Endothelial cell of umbilical vein (primary cell): Measurements from ENCODE around the gene ZNF850. TPM values are rescaled to one million over a fixed set of nuclear protein-coding genes. Genes with fewer than 3 reads are reported as not detected.

Experiments
- BruUV-seq: library from RNA; stranded (reverse); fragments of 400-500 nt; replicated peaks from 2 replicates; lab custom pipeline; 2021; lab: Mats Ljungman, UMichigan
- CTCF ChIA-PET: fragments of 300-600, 350-600 bp; sonication (Branson Sonifier 250); formaldehyde crosslinking; loops from one replicate; lab custom pipeline; 2021; ENCODE audit warnings: antibody characterized with exemption, inconsistent platforms; lab: Charles Lee
- POLR2A ChIA-PET: fragments of 300-600, 350-600 bp; sonication (Branson Sonifier 250); formaldehyde crosslinking; loops from one replicate; lab custom pipeline; 2021; ENCODE audit warnings: antibody characterized with exemption, inconsistent platforms; lab: Charles Lee
- DNase-seq: peaks from one replicate; pipeline ENCODE4 v3.0.0-alpha.2; 2011; ENCODE audit warnings: low read depth, low spot score
- FAIRE-seq: peaks from 2 replicates; lab custom pipeline; 2011; peaks lifted over from hg19 to GRCh38; lab: Jason Lieb, UNC
- H2AFZ ChIP-seq: 2 replicates; pipeline ENCODE4 v1.6.0; 2012; ENCODE audit warnings: low read depth, low read length, control low read depth, inconsistent platforms
- H3K27ac ChIP-seq: 2 replicates; pipeline ENCODE4 v1.5.1; 2011; ENCODE audit warnings: low read depth, mild to moderate bottlenecking, control low read depth, low read length, moderate library complexity; ENCODE audit not compliant: insufficient read depth
- H3K27me3 ChIP-seq, 2 experiments: 2 replicates each; pipeline versions ENCODE4 v1.6.0 to v1.6.1; 2011; ENCODE audit warnings: low read length in 2 of 2, mixed read lengths in 1 of 2; ENCODE audit not compliant: control insufficient read depth in 2 of 2, insufficient read depth in 2 of 2
- H3K36me3 ChIP-seq, 2 experiments: 2 replicates in 1 of 2; 3 replicates in 1 of 2; pipeline ENCODE4 v1.5.1; 2011; ENCODE audit warnings: low read length in 2 of 2, mild to moderate bottlenecking in 1 of 2, moderate library complexity in 1 of 2; ENCODE audit not compliant: control insufficient read depth in 2 of 2, insufficient read depth in 2 of 2; ENCODE audit errors: extremely low read depth in 1 of 2
- H3K4me1 ChIP-seq: 3 replicates; pipeline ENCODE4 v1.5.1; 2011; ENCODE audit warnings: mild to moderate bottlenecking, low read length; ENCODE audit not compliant: control insufficient read depth, insufficient read depth; ENCODE audit errors: extremely low read depth
- H3K4me2 ChIP-seq: 2 replicates; pipeline ENCODE4 v1.6.1; 2011; ENCODE audit warnings: low read length, control low read depth, mixed read lengths; ENCODE audit not compliant: insufficient read depth
- H3K4me3 ChIP-seq, 3 experiments: fragments of 200-600 bp in 1 of 3; sonication (generic), shearing (Covaris generic) in 1 of 3; replicated peaks in 1 of 3; 2 replicates each; pipeline ENCODE4 v1.5.1; 2011 to 2016; ENCODE audit warnings: control low read depth in 3 of 3, low read length in 3 of 3, mild to moderate bottlenecking in 2 of 3, inconsistent platforms in 1 of 3, low read depth in 1 of 3, moderate library complexity in 1 of 3; ENCODE audit not compliant: insufficient read depth in 1 of 3
- H3K79me2 ChIP-seq: 2 replicates; pipeline ENCODE4 v1.6.0; 2012; ENCODE audit warnings: low read length, inconsistent platforms; ENCODE audit not compliant: control insufficient read depth, insufficient read depth
- H3K9ac ChIP-seq: replicated peaks from 2 replicates; pipeline ENCODE3; 2011; ENCODE audit warnings: low read length, control low read depth; ENCODE audit not compliant: insufficient read depth; ENCODE audit errors: extremely low read depth
- H3K9me1 ChIP-seq: replicated peaks from 3 replicates; pipeline ENCODE4 v1.6.0; 2011; ENCODE audit warnings: mild to moderate bottlenecking, low read length; ENCODE audit not compliant: control insufficient read depth, insufficient read depth; ENCODE audit errors: extremely low read depth
- H3K9me3 ChIP-seq: replicated peaks from 2 replicates; pipeline ENCODE4 v1.5.1; 2012; ENCODE audit warnings: low read length, inconsistent platforms; ENCODE audit not compliant: control insufficient read depth, insufficient read depth
- H4K20me1 ChIP-seq: replicated peaks from 2 replicates; pipeline ENCODE3; 2011; ENCODE audit warnings: mild to moderate bottlenecking, low read length; ENCODE audit not compliant: control insufficient read depth, insufficient read depth; ENCODE audit errors: extremely low read depth
- EZH2 ChIP-seq: IDR thresholded peaks from 2 replicates; pipeline ENCODE4 v1.6.1; 2012; ENCODE audit warnings: borderline replicate concordance, low read depth, mild to moderate bottlenecking, moderate library complexity, low read length, inconsistent platforms; ENCODE audit not compliant: severe bottlenecking
- FOS ChIP-seq: IDR thresholded peaks from 2 replicates; pipeline ENCODE4 v1.6.1; 2011; ENCODE audit warnings: mild to moderate bottlenecking, low read length, moderate library complexity, borderline replicate concordance; ENCODE audit not compliant: insufficient read depth
- GATA2 ChIP-seq: IDR thresholded peaks from 2 replicates; pipeline ENCODE4 v1.7.0; 2011; ENCODE audit warnings: low read depth, mild to moderate bottlenecking, moderate library complexity, mixed read lengths, low read length; ENCODE audit not compliant: insufficient read length, insufficient read depth
- JUN ChIP-seq: IDR thresholded peaks from 2 replicates; pipeline ENCODE4 v1.6.1; 2011; ENCODE audit warnings: borderline replicate concordance, low read depth; ENCODE audit not compliant: insufficient read length, insufficient read depth
- MYC ChIP-seq: IDR thresholded peaks from one replicate; pipeline ENCODE4 v1.6.1; 2011; ENCODE audit warnings: mild to moderate bottlenecking, low read depth, low read length
- POLR2A ChIP-seq: IDR thresholded peaks from 2 replicates; pipeline ENCODE4 v1.6.1; 2012; ENCODE audit warnings: low read depth, mild to moderate bottlenecking, control low read depth, low read length
- POLR2AphosphoS5 ChIP-seq: IDR thresholded peaks from 2 replicates; pipeline ENCODE4 v1.6.1; 2012; ENCODE audit warnings: low read depth, mild to moderate bottlenecking, control low read depth, low read length, moderate library complexity; ENCODE audit not compliant: insufficient read depth
- dilution Hi-C: fragments of 300-500 bp; cut with MboI; formaldehyde crosslinking; loops from one replicate; pipeline ENCODE4 v1.15.0; 2019; ENCODE audit warnings: low sequenced_read_pairs; ENCODE audit not compliant: extremely low pct_ligation_motif_present
- intact Hi-C: fragments of 100-400 bp; cut with micrococcal nuclease; formaldehyde crosslinking; loops from one replicate; pipeline ENCODE4 v1.10.0; 2022
- polyA plus RNA-seq, 4 experiments: library from polyadenylated mRNA; depleted of rRNA in 3 of 4; stranded (reverse) in 3 of 4; unstranded in 1 of 4; fragments of >200 nt; gene quantifications; 2 replicates each; pipeline versions ENCODE4 v1.2.1 to v1.2.3, GENCODE V29; 2011 to 2012; ENCODE audit warnings: missing spikeins in 1 of 4
- total RNA-seq: library from RNA; stranded (reverse); gene quantifications from 2 replicates; pipeline ENCODE4 v1.2.3, GENCODE V29; 2021
- TF ChIP-seq, protein P1 (sequence below): IDR thresholded peaks from 2 replicates; pipeline ENCODE4 v1.6.1; 2011; ENCODE audit not compliant: insufficient read depth, insufficient read length
- TF ChIP-seq, protein P2 (sequence below), 2 donors: IDR thresholded peaks; 1 replicate in 1 of 2; 2 replicates in 1 of 2; pipeline ENCODE4 v1.5.1; 2011; ENCODE audit warnings: low read length in 2 of 2, mild to moderate bottlenecking in 2 of 2, moderate library complexity in 2 of 2, control low read depth in 1 of 2, inconsistent platforms in 1 of 2, low read depth in 1 of 2; ENCODE audit not compliant: insufficient read depth in 1 of 2; ENCODE audit errors: extremely low read depth in 1 of 2

Gene ZNF850
- total and polyA plus RNA-seq, 2 donors (not counting 3 experiments of a cell fraction or from before 2014, with no cell fraction given), result 0.98 to 4.5 TPM

DNA sequence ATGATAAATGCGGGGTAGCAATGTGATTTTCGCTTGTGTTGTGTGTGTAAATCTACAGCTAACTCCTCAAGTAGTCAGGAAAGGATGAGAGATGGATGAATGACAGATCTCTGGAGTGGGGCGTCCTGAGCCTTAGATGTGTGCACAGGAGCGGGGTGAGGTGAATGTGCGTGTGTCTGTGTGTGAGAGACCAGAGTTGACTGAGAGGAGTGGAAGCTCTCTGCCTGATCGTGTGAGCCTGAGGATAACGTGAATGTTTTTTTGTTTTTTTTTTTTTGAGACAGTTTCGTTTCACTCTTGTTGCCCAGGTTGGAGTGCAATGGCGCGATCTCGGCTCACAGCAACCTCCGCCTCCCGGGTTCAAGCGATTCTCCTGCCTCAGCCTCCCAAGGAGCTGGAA is 106.8 kb downstream of the ZNF850 start:
- H3K9me3 ChIP-seq, result no peaks in the 10 kb centered on the region
- no TSS peak for BruUV-seq
- H3K4me1 ChIP-seq, result no peaks in the 10 kb centered on the region
- no peak for FAIRE-seq
- H3K27me3 ChIP-seq, result no peaks in the 10 kb centered on the region
- ChIA-PET CTCF (no interaction called here), POLR2A (no interaction called here)
- no peaks in the 10 kb centered on the region for H3K79me2 ChIP-seq
- H3K36me3 ChIP-seq, result peaks cover 0 to 2% of the 10 kb centered on the region in 2 experiments
- H3K4me3 ChIP-seq, result peak overlapping the region; percentile 58 to 94 (median 86)
- DNase-seq, result no peak
- intact Hi-C loops (loop anchor here (1.0 to 10.0 kb wide), 6 partner anchors 21 to 250 kb away; partner anchors contain the start of genes ZNF260, ZNF382, ZNF529 and ZNF567), dilution Hi-C loops (no loop called here)
- no peak overlapping the region for H3K27ac ChIP-seq
- no peaks in the 10 kb centered on the region for H4K20me1 ChIP-seq
- H3K9me1 ChIP-seq, result no peaks in the 10 kb centered on the region
- TF ChIP-seq, protein P1, sequence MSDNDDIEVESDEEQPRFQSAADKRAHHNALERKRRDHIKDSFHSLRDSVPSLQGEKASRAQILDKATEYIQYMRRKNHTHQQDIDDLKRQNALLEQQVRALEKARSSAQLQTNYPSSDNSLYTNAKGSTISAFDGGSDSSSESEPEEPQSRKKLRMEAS, result no peak
- TF ChIP-seq FOS, result no peak
- no peak for TF ChIP-seq POLR2AphosphoS5
- no peak for TF ChIP-seq MYC
- TF ChIP-seq, protein P2, sequence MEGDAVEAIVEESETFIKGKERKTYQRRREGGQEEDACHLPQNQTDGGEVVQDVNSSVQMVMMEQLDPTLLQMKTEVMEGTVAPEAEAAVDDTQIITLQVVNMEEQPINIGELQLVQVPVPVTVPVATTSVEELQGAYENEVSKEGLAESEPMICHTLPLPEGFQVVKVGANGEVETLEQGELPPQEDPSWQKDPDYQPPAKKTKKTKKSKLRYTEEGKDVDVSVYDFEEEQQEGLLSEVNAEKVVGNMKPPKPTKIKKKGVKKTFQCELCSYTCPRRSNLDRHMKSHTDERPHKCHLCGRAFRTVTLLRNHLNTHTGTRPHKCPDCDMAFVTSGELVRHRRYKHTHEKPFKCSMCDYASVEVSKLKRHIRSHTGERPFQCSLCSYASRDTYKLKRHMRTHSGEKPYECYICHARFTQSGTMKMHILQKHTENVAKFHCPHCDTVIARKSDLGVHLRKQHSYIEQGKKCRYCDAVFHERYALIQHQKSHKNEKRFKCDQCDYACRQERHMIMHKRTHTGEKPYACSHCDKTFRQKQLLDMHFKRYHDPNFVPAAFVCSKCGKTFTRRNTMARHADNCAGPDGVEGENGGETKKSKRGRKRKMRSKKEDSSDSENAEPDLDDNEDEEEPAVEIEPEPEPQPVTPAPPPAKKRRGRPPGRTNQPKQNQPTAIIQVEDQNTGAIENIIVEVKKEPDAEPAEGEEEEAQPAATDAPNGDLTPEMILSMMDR (IDR thresholded peaks at IDR 0.05; ENCODE audit: extremely low read depth in 1 of 2, insufficient read depth in 1 of 2, low read depth in 1 of 2, low read length in 2 of 2), result no peak
- TF ChIP-seq JUN, result no peak
- no peak for TF ChIP-seq POLR2A
- no peak for TF ChIP-seq GATA2
- TF ChIP-seq EZH2, result no peak
- H2AFZ ChIP-seq, result peak overlapping the region; percentile 99
- peak overlapping the region; percentile 91 for H3K9ac ChIP-seq
- H3K4me2 ChIP-seq, result peak overlapping the region; percentile 64

Other genes starting within 250 kb of the ZNF850 start
- 10.5 and 13.9 TPM in 2 replicates for gene ZNF260, start 244.5 kb downstream of the ZNF850 start, total RNA-seq
- gene ZNF260, start 244.5 kb downstream of the ZNF850 start, polyA plus RNA-seq, result 2.4 and 2.7 TPM in 2 replicates
- 5.3 and 8.4 TPM in 2 replicates for gene ZNF529, start 199.5 kb downstream of the ZNF850 start, total RNA-seq
- 4.1 and 4.9 TPM in 2 replicates for gene ZNF529, start 199.5 kb downstream of the ZNF850 start, polyA plus RNA-seq
- 4.2 and 4.3 TPM in 2 replicates for gene ZNF382, start 167.5 kb downstream of the ZNF850 start, total RNA-seq
- 1.4 and 1.8 TPM in 2 replicates for gene ZNF382, start 167.5 kb downstream of the ZNF850 start, polyA plus RNA-seq
- gene ZNF461, start 106.0 kb downstream of the ZNF850 start, total RNA-seq, result 6.8 and 7.0 TPM in 2 replicates
- gene ZNF461, start 106.0 kb downstream of the ZNF850 start, polyA plus RNA-seq, result 1.1 and 2.4 TPM in 2 replicates
- 4.4 and 5.9 TPM in 2 replicates for gene ZNF567, start 85.2 kb downstream of the ZNF850 start, total RNA-seq
- 2.6 and 3.4 TPM in 2 replicates for gene ZNF567, start 85.2 kb downstream of the ZNF850 start, polyA plus RNA-seq
- 5.2 and 5.6 TPM in 2 replicates for gene ZNF790, start 65.6 kb upstream of the ZNF850 start, total RNA-seq
- 1.6 and 2.1 TPM in 2 replicates for gene ZNF790, start 65.6 kb upstream of the ZNF850 start, polyA plus RNA-seq
- 3.4 and 3.8 TPM in 2 replicates for gene ZNF345, start 78.1 kb upstream of the ZNF850 start, total RNA-seq
- 2.2 and 2.7 TPM in 2 replicates for gene ZNF345, start 78.1 kb upstream of the ZNF850 start, polyA plus RNA-seq
- 1.2 and 1.3 TPM in 2 replicates for gene ZNF829, start 143.5 kb upstream of the ZNF850 start, total RNA-seq
- 0.41 and 0.47 TPM in 2 replicates for gene ZNF829, start 143.5 kb upstream of the ZNF850 start, polyA plus RNA-seq
- 4.1 and 6.4 TPM in 2 replicates for gene ZNF568, start 143.5 kb upstream of the ZNF850 start, total RNA-seq
- gene ZNF568, start 143.5 kb upstream of the ZNF850 start, polyA plus RNA-seq, result 2.5 and 3.1 TPM in 2 replicates